ENCODE results near the gene DDX39B. TPM values are rescaled to one million over a fixed set of nuclear protein-coding genes. Genes with fewer than 3 reads are reported as not detected.

Gene DDX39B
- total and polyA plus RNA-seq, 2 of the 4 experiments (the other 2 are of a cell fraction) = 371 to 796 TPM

DNA sequence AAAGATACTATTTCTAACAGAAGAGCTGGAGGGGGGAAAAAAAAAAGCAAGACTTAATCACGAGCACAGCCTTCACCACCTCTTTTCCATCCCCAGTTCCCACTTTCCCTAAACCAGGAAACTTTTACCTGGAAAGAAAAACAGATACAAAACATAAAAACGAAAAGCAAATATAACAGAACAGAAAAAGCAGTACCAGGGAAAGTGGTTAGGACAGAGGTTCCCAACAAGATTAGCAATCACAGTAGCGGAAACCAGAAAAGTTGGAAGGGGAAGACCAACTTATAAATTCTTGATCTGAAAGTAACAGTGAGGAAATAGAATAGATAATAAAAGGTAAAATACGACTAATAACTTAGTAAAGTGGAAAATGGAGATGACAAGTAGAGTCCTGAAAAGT is 1.2 kb downstream of the DDX39B start:
- H3K18ac ChIP-seq (ENCODE audit: low read depth, low read length) = no peak overlapping the region
- no CpG with 5 or more reads among the region's 4 CpGs for WGBS, 2 experiments (ENCODE audit: extremely low coverage in 2 of 2, insufficient read length in 1 of 2)
- H3K4me1 ChIP-seq (ENCODE audit: control insufficient read depth, insufficient read depth, low read length) = peaks cover 10% of the 10 kb centered on the region
- no peaks in the 10 kb centered on the region for H3K9me3 ChIP-seq (ENCODE audit: control insufficient read depth, insufficient read depth, low read length)
- peaks cover 17 to 55% of the 10 kb centered on the region in 2 experiments for H3K79me1 ChIP-seq (ENCODE audit: low read depth in 1 of 2, low read length in 2 of 2)
- peak overlapping the region; percentile 85 for H3K4me2 ChIP-seq (ENCODE audit: low read depth, low read length)
- H2BK5ac ChIP-seq (ENCODE audit: low read depth, low read length, poor library complexity, severe bottlenecking) = peak overlapping the region; percentile 99
- peak overlapping the region; percentile 83 for H3K27ac ChIP-seq (ENCODE audit: insufficient read depth, low read length)
- H2BK15ac ChIP-seq (ENCODE audit: low read depth, low read length) = no peak overlapping the region
- intact Hi-C loops (cut with micrococcal nuclease) = loop anchor here (1.0 kb wide), 1 partner anchor 47 kb away; no protein-coding TSS in a partner anchor
- H3K36me3 ChIP-seq (ENCODE audit: control insufficient read depth, insufficient read depth, low read length) = peaks cover 35% of the 10 kb centered on the region
- no peak for ATAC-seq (ENCODE audit: low read depth)
- H4K91ac ChIP-seq (ENCODE audit: insufficient read depth, low read depth, low read length) = peak overlapping the region; percentile 99
- peak overlapping the region; percentile 87 for H4K5ac ChIP-seq (ENCODE audit: low read depth, low read length)
- ChIA-PET CTCF (interaction anchor here (1.0 to 1.1 kb wide), 2 partner anchors 8 to 55 kb away, joined by 3 read pairs; no protein-coding TSS in a partner anchor), POLR2A (ENCODE audit: unreplicated experiment) (interaction anchor here (0.6 kb wide), 1 partner anchor 120 kb away, joined by 4 read pairs; the partner anchor contains the start of gene C6orf47)
- H2BK20ac ChIP-seq (ENCODE audit: low read depth, low read length) = no peak overlapping the region
- no peak overlapping the region for H2AFZ ChIP-seq (replicated peaks; ENCODE audit: low read length, poor library complexity)
- peak overlapping the region; percentile 73; the same call in 1 of the 2 replicates for H2BK120ac ChIP-seq (ENCODE audit: low read depth, low read length)
- H3K9ac ChIP-seq (ENCODE audit: low read depth, low read length) = peak overlapping the region; percentile 99
- peak overlapping the region; percentile 99 for H2AK5ac ChIP-seq (ENCODE audit: low read depth, low read length)
- peak overlapping the region; percentile 100 for H3K14ac ChIP-seq (replicated peaks; ENCODE audit: low read depth, low read length)
- H3K4me3 ChIP-seq (ENCODE audit: insufficient read depth, low read depth, low read length) = peak overlapping the region; percentile 72
- dilution Hi-C loops (cut with HindIII; ENCODE audit: low sequenced_read_pairs, unreplicated experiment) = no loop called here
- peak overlapping the region; percentile 87 to 99; a peak in 3 of 4 replicates for H4K8ac ChIP-seq (ENCODE audit: low read depth in 2 of 2, low read length in 2 of 2)
- H3K56ac ChIP-seq (ENCODE audit: extremely low read depth, insufficient read depth, low read length) = peak overlapping the region; percentile 99
- H3K9me1 ChIP-seq (ENCODE audit: insufficient read depth, low read length) = 0 out of 2 replicates have a peak, but pooled peaks cover 6% of the 10 kb centered on the region
- no peaks in the 10 kb centered on the region for H3K27me3 ChIP-seq (ENCODE audit: control insufficient read depth, insufficient read depth, low read length)
- peak overlapping the region; percentile 98 for H2AK9ac ChIP-seq (replicated peaks; ENCODE audit: low read depth, low read length, poor library complexity)
- peaks cover 61% of the 10 kb centered on the region for H4K20me1 ChIP-seq (ENCODE audit: insufficient read depth, low read length)
- no TSS peak for BruUV-seq (replicated peaks)
- H3K23ac ChIP-seq (ENCODE audit: low read depth, low read length) = peak overlapping the region; percentile 99
- in situ Hi-C loops (cut with MboI; ENCODE audit: low sequenced_read_pairs) = loop anchor here (5.0 to 10.0 kb wide), 2 partner anchors 48 to 294 kb away; no protein-coding TSS in a partner anchor
- DNase-seq = no peak
- H3K4ac ChIP-seq (ENCODE audit: low read depth, low read length) = peak overlapping the region; percentile 96
- no peak for TF ChIP-seq CHD1 (IDR thresholded peaks at IDR 0.05; ENCODE audit: low read depth, low read length)
- no peak for TF ChIP-seq FOS (IDR thresholded peaks at IDR 0.05; ENCODE audit: low read depth, low read length)
- TF ChIP-seq CTCF (conservative IDR thresholded peaks at IDR 0.05; ENCODE audit: low read depth, low read length) = no peak
- TF ChIP-seq NFE2L2 (IDR thresholded peaks at IDR 0.05; ENCODE audit: low read depth, low read length) = no peak
- no peak for TF ChIP-seq POLR2A (IDR thresholded peaks at IDR 0.05; ENCODE audit: low read depth, low read length)
- no peak for TF ChIP-seq USF2 (IDR thresholded peaks at IDR 0.05; ENCODE audit: low read depth, low read length)
